ENCODE measurements around the gene IL1RAPL1.

Gene IL1RAPL1

GRCh38 chrX:28590396-28590795, 3.1 kb downstream of the IL1RAPL1 start:
- DNase-seq (ENCODE audit: low read depth): no peak
- no peak overlapping the region for H3K4me3 ChIP-seq (ENCODE audit: low read depth, low read length)
- no peak for TF ChIP-seq CTCF (IDR thresholded peaks at IDR 0.05; ENCODE audit: low read depth, low read length, missing control alignments)

DNA sequence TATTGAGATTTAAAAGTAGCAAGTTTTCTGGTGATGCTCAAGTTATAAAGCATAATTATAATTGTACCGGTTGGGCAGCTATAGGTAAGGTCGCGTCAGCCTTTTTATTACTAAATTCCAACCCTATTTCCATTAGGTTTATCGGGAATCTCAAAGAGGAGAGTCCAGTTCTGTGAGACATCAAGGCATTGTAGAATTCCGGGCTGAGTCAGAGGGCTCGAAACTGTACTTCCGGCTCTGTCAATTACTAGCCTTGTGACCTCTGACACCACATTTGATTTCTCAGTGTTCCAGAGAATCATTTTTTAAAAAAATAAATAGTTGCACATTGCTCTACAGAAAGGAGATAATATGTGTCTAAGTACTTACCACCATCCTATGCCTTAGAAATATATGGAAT, 4.3 kb downstream of the IL1RAPL1 start:
- TF ChIP-seq CTCF (IDR thresholded peaks at IDR 0.05; ENCODE audit: low read depth, low read length, missing control alignments): no peak
- no peak overlapping the region for H3K4me3 ChIP-seq (ENCODE audit: low read depth, low read length)
- no peak for DNase-seq (ENCODE audit: low read depth)

GRCh38 chrX:28595346-28595745, 8.1 kb downstream of the IL1RAPL1 start:
- TF ChIP-seq CTCF (IDR thresholded peaks at IDR 0.05; ENCODE audit: low read depth, low read length, missing control alignments): no peak
- no peak overlapping the region for H3K4me3 ChIP-seq (ENCODE audit: low read depth, low read length)

DNA sequence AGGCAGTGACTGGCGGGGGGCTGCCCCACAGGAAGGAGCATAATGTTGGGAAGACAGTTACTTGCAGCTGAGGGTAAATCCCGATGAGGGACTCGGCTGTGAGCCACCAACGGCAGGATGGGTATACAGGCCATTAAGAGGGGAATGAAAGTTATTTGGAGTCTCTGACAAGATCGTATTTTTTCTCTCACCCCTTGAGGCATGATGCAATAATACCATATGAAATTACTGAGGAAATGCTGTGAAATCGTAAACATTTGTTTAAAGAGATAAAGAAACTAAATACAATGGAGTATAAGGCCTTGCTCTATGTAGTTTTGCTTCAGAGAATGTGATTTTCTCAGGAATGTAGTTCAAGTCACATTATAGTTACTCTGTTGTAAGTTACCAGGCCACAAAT, 12.7 kb downstream of the IL1RAPL1 start:
- no peak for TF ChIP-seq CTCF (IDR thresholded peaks at IDR 0.05; ENCODE audit: low read depth, low read length, missing control alignments)
- DNase-seq (ENCODE audit: low read depth): no peak
- H3K4me3 ChIP-seq (ENCODE audit: low read depth, low read length): no peak overlapping the region

More at GRCh38 chrX:28595346-28595745, 8.1 kb downstream of the IL1RAPL1 start:
- no peak for DNase-seq (ENCODE audit: low read depth)

- DNase-seq (ENCODE audit: low read depth): no peak
- no peak for TF ChIP-seq CTCF (IDR thresholded peaks at IDR 0.05; ENCODE audit: low read depth, low read length, missing control alignments)
- no peak overlapping the region for H3K4me3 ChIP-seq (ENCODE audit: low read depth, low read length)
Measured at GRCh38 chrX:28609003-28609402, 21.8 kb downstream of the IL1RAPL1 start.

- TF ChIP-seq CTCF (IDR thresholded peaks at IDR 0.05; ENCODE audit: low read depth, low read length, missing control alignments): no peak
- H3K4me3 ChIP-seq (ENCODE audit: low read depth, low read length): no peak overlapping the region
- DNase-seq (ENCODE audit: low read depth): no peak
Measured at GRCh38 chrX:28609917-28610613, 22.8 kb downstream of the IL1RAPL1 start.

GRCh38 chrX:28610746-28611145, 23.5 kb downstream of the IL1RAPL1 start:
- DNase-seq (ENCODE audit: low read depth): no peak
- no peak for TF ChIP-seq CTCF (IDR thresholded peaks at IDR 0.05; ENCODE audit: low read depth, low read length, missing control alignments)
- no peak overlapping the region for H3K4me3 ChIP-seq (ENCODE audit: low read depth, low read length)

Measured in GM12864 (cell line).